Measurements from ENCODE around the gene GEMIN7.
A peak's percentile ranks its signal among the peaks of the same experiment; 100 is the strongest.

Gene GEMIN7

GRCh38 chr19:45126654-45127053 lies 47.6 kb downstream of the GEMIN7 start:
- TF ChIP-seq CTCF (IDR thresholded peaks at IDR 0.05; ENCODE audit: low read depth, low read length, missing control alignments): no peak

DNA sequence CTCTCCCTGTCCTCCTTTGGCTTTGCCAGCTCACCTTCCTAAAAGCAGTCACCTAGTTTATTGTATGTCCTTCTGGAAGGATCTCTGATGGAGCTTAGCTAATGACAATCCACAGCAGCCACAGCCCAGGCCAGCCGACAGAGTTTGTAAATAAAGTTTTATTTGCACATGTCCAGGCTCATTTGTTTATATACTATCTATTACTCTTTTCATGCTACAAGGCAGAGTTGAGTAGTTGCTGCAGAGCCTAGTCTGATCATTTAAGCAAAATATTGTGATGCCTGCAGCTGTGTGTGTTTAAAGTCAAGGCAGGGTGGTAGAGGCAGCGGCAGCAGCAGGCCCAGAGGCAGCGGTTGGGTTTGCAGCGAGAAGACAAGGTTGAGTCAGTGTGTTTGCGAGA lies 49.1 kb downstream of the GEMIN7 start:
- in situ Hi-C loops (cut with HindIII; ENCODE audit: low pct_ligation_motif_present, low sequenced_read_pairs): no loop called here
- no peak overlapping the region for H3K4me3 ChIP-seq (ENCODE audit: low read depth, low read length)
- no peak overlapping the region for H3K27ac ChIP-seq
- H3K27me3 ChIP-seq (replicated peaks): no peaks in the 10 kb centered on the region
- no peak for TF ChIP-seq CTCF (IDR thresholded peaks at IDR 0.05; ENCODE audit: low read depth, low read length, missing control alignments)
- no peak for DNase-seq
- H3K36me3 ChIP-seq (replicated peaks): no peaks in the 10 kb centered on the region

More at GRCh38 chr19:45126654-45127053, 47.6 kb downstream of the GEMIN7 start:
- in situ Hi-C loops (cut with HindIII; ENCODE audit: low pct_ligation_motif_present, low sequenced_read_pairs): no loop called here
- Histone ChIP-seq H3K27ac (no peak overlapping the region), H3K4me3 (ENCODE audit: low read depth, low read length) (no peak overlapping the region), H3K36me3 (replicated peaks) (no peaks in the 10 kb centered on the region), H3K27me3 (replicated peaks) (no peaks in the 10 kb centered on the region)
- DNase-seq: no peak

GRCh38 chr19:45128806-45129205 lies 49.7 kb downstream of the GEMIN7 start:
- TF ChIP-seq CTCF (IDR thresholded peaks at IDR 0.05; ENCODE audit: low read depth, low read length, missing control alignments): no peak
- Histone ChIP-seq H3K27me3 (replicated peaks) (no peaks in the 10 kb centered on the region), H3K4me3 (ENCODE audit: low read depth, low read length) (no peak overlapping the region), H3K27ac (no peak overlapping the region), H3K36me3 (replicated peaks) (no peaks in the 10 kb centered on the region)
- no peak for DNase-seq
- in situ Hi-C loops (cut with HindIII; ENCODE audit: low pct_ligation_motif_present, low sequenced_read_pairs): no loop called here

GRCh38 chr19:45130236-45130635 lies 51.2 kb downstream of the GEMIN7 start:
- TF ChIP-seq CTCF (IDR thresholded peaks at IDR 0.05; ENCODE audit: low read depth, low read length, missing control alignments): no peak
- H3K27me3 ChIP-seq (replicated peaks): no peaks in the 10 kb centered on the region
- H3K27ac ChIP-seq: no peak overlapping the region
- H3K36me3 ChIP-seq (replicated peaks): peaks cover 2% of the 10 kb centered on the region
- H3K4me3 ChIP-seq (ENCODE audit: low read depth, low read length): no peak overlapping the region
- in situ Hi-C loops (cut with HindIII; ENCODE audit: low pct_ligation_motif_present, low sequenced_read_pairs): no loop called here
- no peak for DNase-seq

DNA sequence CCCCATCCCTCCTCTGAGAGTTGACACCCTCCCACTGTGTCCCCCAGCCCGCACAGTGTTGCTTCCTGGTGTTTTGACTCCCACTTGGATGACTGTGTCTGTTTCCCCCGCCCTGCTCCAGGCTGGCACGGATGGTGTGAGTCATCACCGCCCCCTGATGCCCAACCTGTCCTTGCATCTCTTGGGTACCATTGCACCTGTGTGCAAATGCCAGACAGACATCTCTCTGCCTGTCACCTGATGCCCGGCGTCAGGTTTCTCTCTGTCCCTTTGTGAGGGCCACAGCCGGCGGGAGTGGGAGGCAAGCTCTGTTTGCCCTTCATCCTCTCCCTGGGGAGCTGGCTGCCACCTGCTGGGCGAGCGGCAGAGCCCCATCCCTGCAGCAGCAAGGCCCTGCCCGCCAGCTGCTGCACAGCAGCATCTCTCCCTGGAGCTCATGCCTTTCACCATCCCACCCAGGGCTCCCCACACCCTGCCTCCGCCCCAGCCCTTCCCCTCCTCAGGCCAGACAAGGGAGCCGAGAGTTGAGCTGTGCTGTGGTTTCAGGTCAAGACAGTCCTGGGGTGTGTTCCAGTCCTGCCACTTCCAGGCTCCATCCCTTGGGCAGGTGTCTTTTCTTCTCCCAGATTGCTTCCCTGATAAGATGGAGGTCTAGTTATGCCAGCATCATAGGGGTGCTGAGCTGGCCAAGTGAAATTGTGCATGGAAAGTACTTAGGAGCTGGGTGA lies 52.0 kb downstream of the GEMIN7 start:
- Histone ChIP-seq H3K4me3 (ENCODE audit: low read depth, low read length) (no peak overlapping the region), H3K36me3 (replicated peaks) (peaks cover 2% of the 10 kb centered on the region), H3K27me3 (replicated peaks) (no peaks in the 10 kb centered on the region), H3K27ac (no peak overlapping the region)
- DNase-seq: no peak
- in situ Hi-C loops (cut with HindIII; ENCODE audit: low pct_ligation_motif_present, low sequenced_read_pairs): no loop called here
- peak; percentile 55 for TF ChIP-seq CTCF (IDR thresholded peaks at IDR 0.05; ENCODE audit: low read depth, low read length, missing control alignments)

DNA sequence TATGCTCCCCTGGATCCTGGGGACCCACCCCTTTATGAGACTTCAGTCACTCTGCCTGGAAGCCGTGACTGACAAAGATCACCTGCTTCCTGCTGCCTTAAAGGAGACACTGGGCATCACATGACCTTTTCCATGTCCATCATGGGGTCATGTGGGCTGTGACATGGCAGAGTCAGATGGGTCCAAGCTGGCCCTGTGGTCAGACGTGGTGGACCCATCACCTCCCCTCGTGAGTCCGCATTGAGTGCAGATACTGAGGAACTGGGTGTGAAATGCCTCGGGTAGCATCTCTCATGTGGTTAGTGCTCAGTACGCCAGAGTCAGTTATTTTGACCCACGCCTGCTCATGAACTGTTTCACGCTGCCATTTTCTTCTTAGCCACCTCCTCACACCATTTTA lies 54.6 kb downstream of the GEMIN7 start:
- H3K4me3 ChIP-seq (ENCODE audit: low read depth, low read length): no peak overlapping the region
- no peaks in the 10 kb centered on the region for H3K27me3 ChIP-seq (replicated peaks)
- no peak for TF ChIP-seq CTCF (IDR thresholded peaks at IDR 0.05; ENCODE audit: low read depth, low read length, missing control alignments)
- H3K27ac ChIP-seq: no peak overlapping the region
- in situ Hi-C loops (cut with HindIII; ENCODE audit: low pct_ligation_motif_present, low sequenced_read_pairs): no loop called here
- DNase-seq: no peak
- H3K36me3 ChIP-seq (replicated peaks): peaks cover 2% of the 10 kb centered on the region
